ENCODE data around the gene SPAG7. TPM values are rescaled to one million over a fixed set of nuclear protein-coding genes. Genes with fewer than 3 reads are reported as not detected.

The SPAG7 gene
- total RNA-seq, 1 experiment from 2014 or later: 49.9 TPM

- Histone ChIP-seq H4K20me1 (ENCODE audit: insufficient read depth) (peaks cover 12% of the 10 kb centered on the region; the same call in 1 of the 2 replicates), H3K27ac (ENCODE audit: low read depth, low read length) (peak overlapping the region; percentile 99), H3K79me2 (ENCODE audit: insufficient read depth, low read length) (peaks cover 43% of the 10 kb centered on the region), H3K9ac (ENCODE audit: low read length) (peak overlapping the region; percentile 97), H2AFZ (ENCODE audit: low read depth, low read length, poor library complexity, severe bottlenecking) (no peak overlapping the region), H3K9me3 (ENCODE audit: control insufficient read depth in 1 of 2, insufficient read depth in 1 of 2, low read depth in 1 of 2, low read length in 2 of 2) (no peaks in the 10 kb centered on the region), H3K4me2 (ENCODE audit: low read length) (peak overlapping the region; percentile 100), H3K4me1 (ENCODE audit: control insufficient read depth in 1 of 2, insufficient read depth in 2 of 2, low read length in 2 of 2) (peaks cover 29 to 63% of the 10 kb centered on the region in 2 experiments), H3K9me2 (ENCODE audit: insufficient read depth) (no peaks in the 10 kb centered on the region), H3K4me3 (replicated peaks in 1 of 2; ENCODE audit: low read depth in 1 of 2, low read length in 2 of 2) (peak overlapping the region; percentile 96 to 97), H3K36me3 (ENCODE audit: control insufficient read depth in 1 of 2, insufficient read depth in 2 of 2, low read length in 2 of 2) (peaks cover 4 to 15% of the 10 kb centered on the region in 2 experiments; a peak in 2 of 4 replicates), H3K27me3 (ENCODE audit: insufficient read depth, low read length) (no peaks in the 10 kb centered on the region)
- BruUV-seq (replicated peaks): TSS peak; percentile 81
- ChIA-PET CTCF (no interaction called here), POLR2A (interaction anchor here (3.0 kb wide), 1 partner anchor 17 kb away, joined by 22 read pairs; the partner anchor contains the start of gene SPAG7), RAD21 (ENCODE audit: low non-redundant PET in 1 of 2, low total read pairs in 2 of 2, uncharacterized antibody in 2 of 2, unreplicated experiment in 2 of 2) (no interaction called here)
- ATAC-seq: peak; percentile 0; the same call in 1 of the 2 replicates
- intact Hi-C loops (cut with micrococcal nuclease): loop anchor here (1.0 kb wide), 1 partner anchor 17 kb away; the partner anchor contains the start of gene SPAG7
- TF ChIP-seq JUND (IDR thresholded peaks at IDR 0.05): no peak
- no peak for TF ChIP-seq TCF7L2 (IDR thresholded peaks at IDR 0.05; ENCODE audit: borderline replicate concordance, extremely low read depth, insufficient read depth, insufficient read length)
- peak; percentile 13 for TF ChIP-seq POLR2A (IDR thresholded peaks at IDR 0.05; ENCODE audit: borderline replicate concordance, extremely low read depth, insufficient read depth, insufficient read length)
- TF ChIP-seq POLR2AphosphoS5 (IDR thresholded peaks at IDR 0.05; ENCODE audit: low read depth, low read length): peak; percentile 41
- TF ChIP-seq ZFX (IDR thresholded peaks at IDR 0.05): peak; percentile 54; the same call in 1 of the 2 replicates
- DNase-seq (ENCODE audit: low read depth, low spot score): no peak
Measured at GRCh38 chr17:4950075-4950745, 17.4 kb downstream of the SPAG7 start.

DNA sequence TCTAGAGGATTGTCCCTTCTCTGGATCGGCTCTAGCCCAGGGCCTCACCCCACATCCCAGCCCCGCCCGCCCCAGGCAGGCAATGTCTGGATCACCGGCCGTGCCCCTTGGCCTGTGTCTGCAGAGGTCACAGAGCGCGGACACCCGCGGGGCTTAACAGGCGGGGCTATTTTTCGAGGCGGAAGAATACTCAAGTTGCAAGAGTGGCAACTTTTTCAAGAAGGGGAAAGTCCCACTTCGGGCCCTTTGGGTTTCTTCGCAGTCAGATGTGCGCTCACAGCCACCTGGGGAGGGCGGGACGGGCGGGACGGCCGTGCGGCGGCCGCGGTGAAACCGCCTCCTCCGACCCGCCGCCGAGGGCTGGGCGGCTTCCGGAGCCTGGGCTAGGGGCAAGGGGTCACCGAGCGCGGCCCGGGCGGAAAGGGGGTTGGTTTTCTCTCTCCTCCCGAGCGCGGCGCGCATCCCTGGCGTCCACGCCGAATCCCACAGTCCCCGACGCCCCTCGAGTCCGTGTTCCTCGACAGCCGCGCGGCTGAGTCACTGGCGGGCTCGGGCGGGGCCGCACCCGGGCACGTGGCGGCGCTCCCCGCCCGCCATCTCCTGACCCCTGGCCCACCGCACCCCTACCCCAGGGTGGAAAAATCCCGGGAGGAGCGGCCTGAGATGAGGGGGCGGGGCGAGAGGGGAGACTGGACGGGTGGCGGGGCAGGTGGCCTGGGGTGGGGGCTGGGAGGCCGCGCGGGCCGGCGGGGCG, 18.1 kb downstream of the SPAG7 start:
- peak; percentile 41 for DNase-seq (ENCODE audit: low read depth, low spot score)
- CTCF ChIA-PET: interaction anchor here (1.4 kb wide), 1 partner anchor 9 kb away, joined by 3 read pairs; the partner anchor contains the start of genes RNF167 and SLC25A11
- Histone ChIP-seq H3K9ac (ENCODE audit: low read length) (peak overlapping the region; percentile 97), H4K20me1 (ENCODE audit: insufficient read depth) (peaks cover 12% of the 10 kb centered on the region; the same call in 1 of the 2 replicates), H3K27ac (ENCODE audit: low read depth, low read length) (peak overlapping the region; percentile 99), H3K27me3 (ENCODE audit: insufficient read depth, low read length) (no peaks in the 10 kb centered on the region), H3K9me3 (ENCODE audit: control insufficient read depth in 1 of 2, insufficient read depth in 1 of 2, low read depth in 1 of 2, low read length in 2 of 2) (no peaks in the 10 kb centered on the region), H2AFZ (ENCODE audit: low read depth, low read length, poor library complexity, severe bottlenecking) (no peak overlapping the region), H3K4me1 (ENCODE audit: control insufficient read depth in 1 of 2, insufficient read depth in 2 of 2, low read length in 2 of 2) (peaks cover 35 to 70% of the 10 kb centered on the region in 2 experiments), H3K9me2 (ENCODE audit: insufficient read depth) (no peaks in the 10 kb centered on the region), H3K36me3 (ENCODE audit: control insufficient read depth in 1 of 2, insufficient read depth in 2 of 2, low read length in 2 of 2) (peaks cover 9 to 17% of the 10 kb centered on the region in 2 experiments; a peak in 2 of 4 replicates), H3K4me2 (ENCODE audit: low read length) (peak overlapping the region; percentile 100), H3K4me3 (replicated peaks in 1 of 2; ENCODE audit: low read depth in 1 of 2, low read length in 2 of 2) (peak overlapping the region; percentile 96 to 97), H3K79me2 (ENCODE audit: insufficient read depth, low read length) (peaks cover 51% of the 10 kb centered on the region)
- peak; percentile 24 for ATAC-seq
- BruUV-seq (replicated peaks): no TSS peak
- RAD21 ChIA-PET (ENCODE audit: low non-redundant PET in 1 of 2, low total read pairs in 2 of 2, uncharacterized antibody in 2 of 2, unreplicated experiment in 2 of 2): no interaction called here
- intact Hi-C loops (cut with micrococcal nuclease): loop anchor here (1.0 to 5.0 kb wide), 2 partner anchors 18 to 38 kb away; partner anchors contain the start of genes CAMTA2 and SPAG7
- POLR2A ChIA-PET: interaction anchor here (0.6 to 4.7 kb wide), 4 partner anchors 9 to 27 kb away, joined by 3 to 45 read pairs (median 18); partner anchors contain the start of genes RNF167, SLC25A11 and SPAG7
- TF ChIP-seq JUND (IDR thresholded peaks at IDR 0.05) (0 out of 2 replicates have a peak, but pooled peaks have one; percentile 4), SIN3A (IDR thresholded peaks at IDR 0.05; ENCODE audit: low read depth) (0 out of 2 replicates have a peak, but pooled peaks have one; percentile 3), REST (IDR thresholded peaks at IDR 0.05; ENCODE audit: low read depth) (no peak), TCF7L2 (IDR thresholded peaks at IDR 0.05; ENCODE audit: borderline replicate concordance, extremely low read depth, insufficient read depth, insufficient read length) (no peak), FOSL1 (IDR thresholded peaks at IDR 0.05; ENCODE audit: low read depth) (no peak)
- TF ChIP-seq, protein P1, sequence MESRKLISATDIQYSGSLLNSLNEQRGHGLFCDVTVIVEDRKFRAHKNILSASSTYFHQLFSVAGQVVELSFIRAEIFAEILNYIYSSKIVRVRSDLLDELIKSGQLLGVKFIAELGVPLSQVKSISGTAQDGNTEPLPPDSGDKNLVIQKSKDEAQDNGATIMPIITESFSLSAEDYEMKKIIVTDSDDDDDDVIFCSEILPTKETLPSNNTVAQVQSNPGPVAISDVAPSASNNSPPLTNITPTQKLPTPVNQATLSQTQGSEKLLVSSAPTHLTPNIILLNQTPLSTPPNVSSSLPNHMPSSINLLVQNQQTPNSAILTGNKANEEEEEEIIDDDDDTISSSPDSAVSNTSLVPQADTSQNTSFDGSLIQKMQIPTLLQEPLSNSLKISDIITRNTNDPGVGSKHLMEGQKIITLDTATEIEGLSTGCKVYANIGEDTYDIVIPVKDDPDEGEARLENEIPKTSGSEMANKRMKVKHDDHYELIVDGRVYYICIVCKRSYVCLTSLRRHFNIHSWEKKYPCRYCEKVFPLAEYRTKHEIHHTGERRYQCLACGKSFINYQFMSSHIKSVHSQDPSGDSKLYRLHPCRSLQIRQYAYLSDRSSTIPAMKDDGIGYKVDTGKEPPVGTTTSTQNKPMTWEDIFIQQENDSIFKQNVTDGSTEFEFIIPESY (IDR thresholded peaks at IDR 0.05; ENCODE audit: extremely low read depth, insufficient replicate concordance, low read length): no peak

Data from HCT116 (cell line).